WTC11 (cell line): Measurements from ENCODE around the gene GDPD4.

Source experiments
- E2F1 ChIP-seq: sonication (generic); formaldehyde crosslinking; IDR thresholded peaks from 2 replicates; pipeline ENCODE4 v1.8.0; 2022; ENCODE audit warnings: mild to moderate bottlenecking, missing genetic modification reagents
- E2F5 ChIP-seq: sonication (generic); formaldehyde crosslinking; IDR thresholded peaks from 2 replicates; pipeline ENCODE4 v1.8.1; 2022; ENCODE audit warnings: mild to moderate bottlenecking, moderate library complexity, missing genetic modification reagents
- JUN ChIP-seq: sonication (generic); formaldehyde crosslinking; IDR thresholded peaks from 2 replicates; pipeline ENCODE4 v1.8.0; 2023; ENCODE audit warnings: mild to moderate bottlenecking, missing genetic modification reagents
- MLX ChIP-seq: sonication (generic); formaldehyde crosslinking; IDR thresholded peaks from 2 replicates; pipeline ENCODE4 v1.8.1; 2023; ENCODE audit warnings: mild to moderate bottlenecking, missing genetic modification reagents, moderate library complexity
- NR3C1 ChIP-seq: sonication (generic); formaldehyde crosslinking; conservative IDR thresholded peaks from 2 replicates; pipeline ENCODE4 v1.8.1; 2023; ENCODE audit warnings: low read depth, mild to moderate bottlenecking, missing genetic modification reagents
- SP1 ChIP-seq: sonication (generic); formaldehyde crosslinking; conservative IDR thresholded peaks from 2 replicates; pipeline ENCODE4 v1.8.1; 2022; ENCODE audit warnings: missing genetic modification reagents
- ZNF121 ChIP-seq: sonication (generic); formaldehyde crosslinking; IDR thresholded peaks from 2 replicates; pipeline ENCODE4 v1.8.0; 2023; ENCODE audit warnings: missing genetic modification reagents
- ZNF232 ChIP-seq: sonication (generic); formaldehyde crosslinking; IDR thresholded peaks from 2 replicates; pipeline ENCODE4 v1.8.0; 2022; ENCODE audit warnings: mild to moderate bottlenecking, missing genetic modification reagents
- ZNF263 ChIP-seq: sonication (generic); formaldehyde crosslinking; IDR thresholded peaks from 2 replicates; pipeline ENCODE4 v1.8.1; 2022; ENCODE audit warnings: low read depth, mild to moderate bottlenecking, moderate library complexity, missing genetic modification reagents
- ZNF416 ChIP-seq: fragments of 250-450 bp; sonication (Bioruptor Pico); IDR thresholded peaks from 2 replicates; pipeline ENCODE4 v1.9.0; 2021; ENCODE audit warnings: mild to moderate bottlenecking, inconsistent platforms
- TF ChIP-seq, protein P1 (sequence below): fragments of 200-600 bp; IDR thresholded peaks from 2 replicates; pipeline ENCODE4 v1.8.0; 2022; ENCODE audit warnings: antibody characterized with exemption
- TF ChIP-seq, protein P2 (sequence below): sonication (generic); formaldehyde crosslinking; IDR thresholded peaks from 2 replicates; pipeline ENCODE4 v1.8.1; 2022; ENCODE audit warnings: low read depth, mild to moderate bottlenecking, moderate library complexity, missing genetic modification reagents, borderline replicate concordance
- TF ChIP-seq, protein P3 (sequence below): sonication (generic); formaldehyde crosslinking; IDR thresholded peaks from 2 replicates; pipeline ENCODE4 v1.8.0; 2022; ENCODE audit warnings: missing genetic modification reagents

DNA sequence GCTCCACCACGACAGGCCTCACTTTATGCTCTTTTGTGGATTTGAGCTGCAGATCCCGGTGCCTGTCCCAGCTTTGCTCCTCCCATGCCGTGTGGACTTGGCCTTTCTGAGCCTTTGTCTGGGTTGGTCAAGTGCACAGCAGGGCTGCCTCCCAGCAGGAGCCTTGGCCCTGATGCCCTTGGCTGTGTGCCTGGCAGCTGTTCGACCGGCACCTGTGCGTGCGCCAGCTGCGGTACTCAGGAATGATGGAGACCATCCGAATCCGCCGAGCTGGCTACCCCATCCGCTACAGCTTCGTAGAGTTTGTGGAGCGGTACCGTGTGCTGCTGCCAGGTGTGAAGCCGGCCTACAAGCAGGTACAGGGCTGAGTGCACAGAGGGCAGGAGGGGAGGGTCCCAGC lies 126.9 kb downstream of the GDPD4 start:
- TF ChIP-seq, protein P1, sequence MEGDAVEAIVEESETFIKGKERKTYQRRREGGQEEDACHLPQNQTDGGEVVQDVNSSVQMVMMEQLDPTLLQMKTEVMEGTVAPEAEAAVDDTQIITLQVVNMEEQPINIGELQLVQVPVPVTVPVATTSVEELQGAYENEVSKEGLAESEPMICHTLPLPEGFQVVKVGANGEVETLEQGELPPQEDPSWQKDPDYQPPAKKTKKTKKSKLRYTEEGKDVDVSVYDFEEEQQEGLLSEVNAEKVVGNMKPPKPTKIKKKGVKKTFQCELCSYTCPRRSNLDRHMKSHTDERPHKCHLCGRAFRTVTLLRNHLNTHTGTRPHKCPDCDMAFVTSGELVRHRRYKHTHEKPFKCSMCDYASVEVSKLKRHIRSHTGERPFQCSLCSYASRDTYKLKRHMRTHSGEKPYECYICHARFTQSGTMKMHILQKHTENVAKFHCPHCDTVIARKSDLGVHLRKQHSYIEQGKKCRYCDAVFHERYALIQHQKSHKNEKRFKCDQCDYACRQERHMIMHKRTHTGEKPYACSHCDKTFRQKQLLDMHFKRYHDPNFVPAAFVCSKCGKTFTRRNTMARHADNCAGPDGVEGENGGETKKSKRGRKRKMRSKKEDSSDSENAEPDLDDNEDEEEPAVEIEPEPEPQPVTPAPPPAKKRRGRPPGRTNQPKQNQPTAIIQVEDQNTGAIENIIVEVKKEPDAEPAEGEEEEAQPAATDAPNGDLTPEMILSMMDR, result no peak
- TF ChIP-seq MLX (CRISPR knock-in tag) (no peak), ZNF232 (CRISPR knock-in tag) (no peak), ZNF121 (CRISPR knock-in tag) (no peak), ZNF263 (CRISPR knock-in tag) (no peak), E2F1 (no peak), ZNF416 (CRISPR knock-in tag) (no peak), SP1 (CRISPR knock-in tag) (no peak), JUN (CRISPR knock-in tag) (no peak), NR3C1 (CRISPR knock-in tag) (no peak), E2F5 (CRISPR knock-in tag) (no peak)
- TF ChIP-seq, protein P2, sequence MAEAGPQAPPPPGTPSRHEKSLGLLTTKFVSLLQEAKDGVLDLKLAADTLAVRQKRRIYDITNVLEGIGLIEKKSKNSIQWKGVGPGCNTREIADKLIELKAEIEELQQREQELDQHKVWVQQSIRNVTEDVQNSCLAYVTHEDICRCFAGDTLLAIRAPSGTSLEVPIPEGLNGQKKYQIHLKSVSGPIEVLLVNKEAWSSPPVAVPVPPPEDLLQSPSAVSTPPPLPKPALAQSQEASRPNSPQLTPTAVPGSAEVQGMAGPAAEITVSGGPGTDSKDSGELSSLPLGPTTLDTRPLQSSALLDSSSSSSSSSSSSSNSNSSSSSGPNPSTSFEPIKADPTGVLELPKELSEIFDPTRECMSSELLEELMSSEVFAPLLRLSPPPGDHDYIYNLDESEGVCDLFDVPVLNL, result no peak
- TF ChIP-seq, protein P3, sequence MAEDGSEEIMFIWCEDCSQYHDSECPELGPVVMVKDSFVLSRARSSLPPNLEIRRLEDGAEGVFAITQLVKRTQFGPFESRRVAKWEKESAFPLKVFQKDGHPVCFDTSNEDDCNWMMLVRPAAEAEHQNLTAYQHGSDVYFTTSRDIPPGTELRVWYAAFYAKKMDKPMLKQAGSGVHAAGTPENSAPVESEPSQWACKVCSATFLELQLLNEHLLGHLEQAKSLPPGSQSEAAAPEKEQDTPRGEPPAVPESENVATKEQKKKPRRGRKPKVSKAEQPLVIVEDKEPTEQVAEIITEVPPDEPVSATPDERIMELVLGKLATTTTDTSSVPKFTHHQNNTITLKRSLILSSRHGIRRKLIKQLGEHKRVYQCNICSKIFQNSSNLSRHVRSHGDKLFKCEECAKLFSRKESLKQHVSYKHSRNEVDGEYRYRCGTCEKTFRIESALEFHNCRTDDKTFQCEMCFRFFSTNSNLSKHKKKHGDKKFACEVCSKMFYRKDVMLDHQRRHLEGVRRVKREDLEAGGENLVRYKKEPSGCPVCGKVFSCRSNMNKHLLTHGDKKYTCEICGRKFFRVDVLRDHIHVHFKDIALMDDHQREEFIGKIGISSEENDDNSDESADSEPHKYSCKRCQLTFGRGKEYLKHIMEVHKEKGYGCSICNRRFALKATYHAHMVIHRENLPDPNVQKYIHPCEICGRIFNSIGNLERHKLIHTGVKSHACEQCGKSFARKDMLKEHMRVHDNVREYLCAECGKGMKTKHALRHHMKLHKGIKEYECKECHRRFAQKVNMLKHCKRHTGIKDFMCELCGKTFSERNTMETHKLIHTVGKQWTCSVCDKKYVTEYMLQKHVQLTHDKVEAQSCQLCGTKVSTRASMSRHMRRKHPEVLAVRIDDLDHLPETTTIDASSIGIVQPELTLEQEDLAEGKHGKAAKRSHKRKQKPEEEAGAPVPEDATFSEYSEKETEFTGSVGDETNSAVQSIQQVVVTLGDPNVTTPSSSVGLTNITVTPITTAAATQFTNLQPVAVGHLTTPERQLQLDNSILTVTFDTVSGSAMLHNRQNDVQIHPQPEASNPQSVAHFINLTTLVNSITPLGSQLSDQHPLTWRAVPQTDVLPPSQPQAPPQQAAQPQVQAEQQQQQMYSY (CRISPR knock-in tag), result no peak
